DOHH2 (cell line): ENCODE results near the gene CAPZB.

ENCODE experiments used
- H3F3A ChIP-seq: fragments of 200-600 bp; sonication (generic), shearing (Covaris generic); 2 replicates; pipeline ENCODE4 v1.6.0; 2016; ENCODE audit warnings: antibody characterized with exemption, mild to moderate bottlenecking; ENCODE audit not compliant: control insufficient read depth, insufficient read depth
- H3K27ac ChIP-seq: fragments of 200-600 bp; sonication (generic); 2 replicates; pipeline ENCODE4 v1.5.1; 2014; ENCODE audit warnings: low read depth, mild to moderate bottlenecking, low read length, moderate library complexity
- H3K27me3 ChIP-seq: fragments of 200-600 bp; sonication (generic); 2 replicates; pipeline ENCODE4 v1.6.1; 2014; ENCODE audit warnings: mild to moderate bottlenecking, low read length, mixed read lengths; ENCODE audit not compliant: control insufficient read depth
- H3K36me3 ChIP-seq: fragments of 200-600 bp; sonication (generic); 2 replicates; pipeline ENCODE4 v1.6.1; 2014; ENCODE audit warnings: mild to moderate bottlenecking, low read length, moderate library complexity, mixed read lengths; ENCODE audit not compliant: control insufficient read depth
- H3K4me1 ChIP-seq: fragments of 200-600 bp; sonication (generic); 2 replicates; pipeline ENCODE4 v1.6.1; 2014; ENCODE audit warnings: mild to moderate bottlenecking, low read length, mixed read lengths; ENCODE audit not compliant: control insufficient read depth
- H3K4me2 ChIP-seq: fragments of 200-600 bp; sonication (generic); 2 replicates; pipeline ENCODE4 v1.6.0; 2014; ENCODE audit warnings: mild to moderate bottlenecking, low read length, moderate library complexity
- H3K4me3 ChIP-seq: fragments of 200-600 bp; sonication (generic); 2 replicates; pipeline ENCODE4 v1.5.1; 2014; ENCODE audit warnings: mild to moderate bottlenecking, low read length, mixed read lengths
- H3K79me2 ChIP-seq: fragments of 200-600 bp; sonication (generic); 2 replicates; pipeline ENCODE4 v1.6.1; 2014; ENCODE audit warnings: mild to moderate bottlenecking, low read length, mixed read lengths; ENCODE audit not compliant: control insufficient read depth
- H3K9me2 ChIP-seq: fragments of 200-600 bp; sonication (generic); replicated peaks from 2 replicates; pipeline ENCODE4 v1.6.1; 2014; ENCODE audit warnings: mild to moderate bottlenecking, low read length, mixed read lengths; ENCODE audit not compliant: control insufficient read depth
- H3K9me3 ChIP-seq: fragments of 200-600 bp; sonication (generic); 2 replicates; pipeline ENCODE4 v1.6.1; 2014; ENCODE audit warnings: antibody characterized with exemption, low read length, mixed read lengths; ENCODE audit not compliant: control insufficient read depth, insufficient read depth
- H4K20me1 ChIP-seq: fragments of 200-600 bp; sonication (generic); 2 replicates; pipeline ENCODE4 v1.6.0; 2014; ENCODE audit warnings: low read depth, mild to moderate bottlenecking, antibody characterized with exemption, low read length, moderate library complexity; ENCODE audit not compliant: control insufficient read depth, insufficient read depth
- EZH2phosphoT487 ChIP-seq: fragments of 200-600 bp; sonication (generic); IDR thresholded peaks from 2 replicates; pipeline ENCODE4 v1.6.1; 2017; ENCODE audit warnings: borderline replicate concordance, mild to moderate bottlenecking, antibody characterized with exemption, low read length, moderate library complexity, mixed read lengths
- TF ChIP-seq, protein P1 (sequence below): fragments of 200-600 bp; sonication (generic); IDR thresholded peaks from one replicate; pipeline ENCODE4 v1.5.1; 2014; ENCODE audit warnings: antibody characterized with exemption, mild to moderate bottlenecking, low read depth, low read length; ENCODE audit not compliant: poor library complexity, severe bottlenecking

Gene CAPZB

DNA sequence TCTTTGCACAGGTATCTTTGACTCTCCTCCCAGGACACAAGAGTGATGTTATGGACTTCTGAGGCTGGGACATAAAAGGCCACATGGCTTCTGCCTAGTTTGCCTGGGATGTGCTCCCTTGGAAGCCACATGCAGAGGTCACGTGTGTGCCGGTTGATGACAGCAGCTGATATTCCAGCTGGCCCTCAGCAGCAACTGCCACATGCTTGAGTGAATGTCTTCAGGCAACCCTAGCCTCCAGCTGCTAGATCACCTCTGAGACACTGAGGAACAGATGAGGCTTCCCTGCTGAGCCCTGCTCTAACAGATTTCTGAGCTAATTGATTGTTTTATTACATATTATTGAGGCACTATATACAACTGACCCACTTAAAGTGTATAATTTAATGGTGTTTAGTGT, 185.1 kb downstream of the CAPZB start:
- TF ChIP-seq EZH2phosphoT487, result no peak
- TF ChIP-seq, protein P1, sequence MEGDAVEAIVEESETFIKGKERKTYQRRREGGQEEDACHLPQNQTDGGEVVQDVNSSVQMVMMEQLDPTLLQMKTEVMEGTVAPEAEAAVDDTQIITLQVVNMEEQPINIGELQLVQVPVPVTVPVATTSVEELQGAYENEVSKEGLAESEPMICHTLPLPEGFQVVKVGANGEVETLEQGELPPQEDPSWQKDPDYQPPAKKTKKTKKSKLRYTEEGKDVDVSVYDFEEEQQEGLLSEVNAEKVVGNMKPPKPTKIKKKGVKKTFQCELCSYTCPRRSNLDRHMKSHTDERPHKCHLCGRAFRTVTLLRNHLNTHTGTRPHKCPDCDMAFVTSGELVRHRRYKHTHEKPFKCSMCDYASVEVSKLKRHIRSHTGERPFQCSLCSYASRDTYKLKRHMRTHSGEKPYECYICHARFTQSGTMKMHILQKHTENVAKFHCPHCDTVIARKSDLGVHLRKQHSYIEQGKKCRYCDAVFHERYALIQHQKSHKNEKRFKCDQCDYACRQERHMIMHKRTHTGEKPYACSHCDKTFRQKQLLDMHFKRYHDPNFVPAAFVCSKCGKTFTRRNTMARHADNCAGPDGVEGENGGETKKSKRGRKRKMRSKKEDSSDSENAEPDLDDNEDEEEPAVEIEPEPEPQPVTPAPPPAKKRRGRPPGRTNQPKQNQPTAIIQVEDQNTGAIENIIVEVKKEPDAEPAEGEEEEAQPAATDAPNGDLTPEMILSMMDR, result no peak

DNA sequence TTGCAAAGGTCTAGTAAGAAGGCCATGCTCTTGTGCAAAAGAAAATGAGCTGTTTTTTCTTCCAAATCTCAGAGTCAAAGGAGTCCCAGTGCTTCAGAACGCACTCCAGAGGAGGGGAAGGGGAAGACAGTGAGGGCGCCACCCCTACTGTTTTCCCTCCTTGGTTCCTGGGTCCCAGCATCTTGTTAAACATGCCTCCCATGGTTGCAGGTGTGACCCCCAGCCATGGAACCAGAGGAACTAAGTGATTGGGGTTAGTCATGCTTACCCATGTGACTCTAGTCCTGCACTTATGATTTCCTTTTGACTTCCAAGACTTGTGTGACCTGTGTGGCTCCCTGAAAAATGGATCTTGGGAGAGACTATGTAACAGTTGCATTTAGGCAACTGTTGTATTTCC, 190.7 kb downstream of the CAPZB start:
- no peaks in the 10 kb centered on the region for H3K4me1 ChIP-seq
- H4K20me1 ChIP-seq, result no peaks in the 10 kb centered on the region
- H3K9me2 ChIP-seq, result no peaks in the 10 kb centered on the region
- no peaks in the 10 kb centered on the region; the same call in 1 of the 2 replicates for H3K27me3 ChIP-seq
- no peaks in the 10 kb centered on the region for H3K79me2 ChIP-seq
- H3K36me3 ChIP-seq, result no peaks in the 10 kb centered on the region
- H3K9me3 ChIP-seq, result peaks cover 18% of the 10 kb centered on the region
- H3F3A ChIP-seq, result no peaks in the 10 kb centered on the region
- H3K4me3 ChIP-seq, result no peak overlapping the region
- H3K27ac ChIP-seq, result no peak overlapping the region
- no peak overlapping the region for H3K4me2 ChIP-seq
- TF ChIP-seq, protein P1, result no peak
- TF ChIP-seq EZH2phosphoT487, result no peak

More for the DNA sequence above, 185.1 kb downstream of the CAPZB start:
- H3K4me3 ChIP-seq, result no peak overlapping the region
- H4K20me1 ChIP-seq, result no peaks in the 10 kb centered on the region
- no peaks in the 10 kb centered on the region for H3K9me2 ChIP-seq
- H3K36me3 ChIP-seq, result peaks cover 17% of the 10 kb centered on the region
- no peaks in the 10 kb centered on the region for H3K4me1 ChIP-seq
- H3K4me2 ChIP-seq, result no peak overlapping the region
- peaks cover 7% of the 10 kb centered on the region; the same call in 1 of the 2 replicates for H3K9me3 ChIP-seq
- no peaks in the 10 kb centered on the region for H3K79me2 ChIP-seq
- H3K27me3 ChIP-seq, result no peaks in the 10 kb centered on the region
- no peak overlapping the region for H3K27ac ChIP-seq
- H3F3A ChIP-seq, result 0 out of 2 replicates have a peak, but pooled peaks cover 3% of the 10 kb centered on the region

DNA sequence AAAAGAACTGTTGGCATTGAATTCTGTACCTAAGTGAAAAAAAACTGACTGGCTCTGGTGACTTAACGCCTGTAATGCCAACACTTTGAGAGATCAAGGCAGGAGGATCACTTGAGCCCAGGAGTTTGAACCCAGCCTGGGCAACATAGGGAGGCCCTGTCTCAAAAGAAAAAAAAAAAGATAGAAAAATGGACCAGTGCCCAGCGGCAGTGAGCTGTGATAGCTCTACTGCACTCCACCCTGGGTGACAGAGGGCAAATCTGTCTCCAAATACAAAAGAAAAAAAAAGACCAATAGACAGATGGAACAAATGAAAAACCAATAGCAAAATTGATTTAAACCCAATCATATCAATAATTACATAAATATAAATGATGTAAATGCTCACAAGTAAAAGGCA, 196.1 kb downstream of the CAPZB start:
- Histone ChIP-seq H4K20me1 (no peaks in the 10 kb centered on the region), H3K27me3 (peaks cover 3% of the 10 kb centered on the region), H3K9me2 (no peaks in the 10 kb centered on the region), H3K36me3 (no peaks in the 10 kb centered on the region), H3K9me3 (peaks cover 1% of the 10 kb centered on the region), H3K27ac (no peak overlapping the region), H3K4me2 (peak overlapping the region; percentile 51), H3K4me3 (0 out of 2 replicates have a peak overlapping the region, but pooled peaks have one; percentile 41), H3K4me1 (no peaks in the 10 kb centered on the region), H3K79me2 (no peaks in the 10 kb centered on the region), H3F3A (no peaks in the 10 kb centered on the region)
- no peak for TF ChIP-seq EZH2phosphoT487
- TF ChIP-seq, protein P1, result no peak
